ENCODE data around the gene WDR5. TPM values are rescaled to one million over a fixed set of nuclear protein-coding genes. Genes with fewer than 3 reads are reported as not detected.

WDR5 gene
- total RNA-seq, 1 donor from 2014 or later = 28.7 TPM

DNA sequence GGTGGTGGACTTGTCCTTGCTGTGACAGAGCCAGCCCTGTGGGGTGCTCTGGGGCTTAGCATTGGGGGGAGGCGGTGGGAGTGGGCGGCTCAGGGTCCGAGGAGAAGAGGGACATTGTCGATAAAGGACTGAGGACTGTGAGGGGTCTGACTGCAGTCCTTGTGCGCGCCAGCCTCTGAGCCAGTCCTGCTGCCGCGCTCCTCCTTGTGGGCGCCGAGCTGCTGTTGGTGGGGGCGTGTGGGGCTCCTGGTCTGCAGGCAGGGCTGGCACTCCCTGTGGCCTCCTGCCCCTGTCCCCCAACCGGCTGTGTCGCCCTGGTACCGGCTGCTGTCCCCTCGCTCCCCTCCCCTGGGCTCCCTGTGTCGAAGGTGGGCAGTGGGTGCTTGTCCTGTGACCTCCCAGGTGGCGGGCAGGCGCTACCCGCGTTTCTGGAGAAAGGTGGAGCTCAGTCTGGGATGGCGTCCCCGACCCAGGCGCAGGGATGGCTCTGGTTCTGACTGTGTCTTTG lies 21.6 kb downstream of the WDR5 start:
- no peak for DNase-seq (ENCODE audit: low spot score)

DNA sequence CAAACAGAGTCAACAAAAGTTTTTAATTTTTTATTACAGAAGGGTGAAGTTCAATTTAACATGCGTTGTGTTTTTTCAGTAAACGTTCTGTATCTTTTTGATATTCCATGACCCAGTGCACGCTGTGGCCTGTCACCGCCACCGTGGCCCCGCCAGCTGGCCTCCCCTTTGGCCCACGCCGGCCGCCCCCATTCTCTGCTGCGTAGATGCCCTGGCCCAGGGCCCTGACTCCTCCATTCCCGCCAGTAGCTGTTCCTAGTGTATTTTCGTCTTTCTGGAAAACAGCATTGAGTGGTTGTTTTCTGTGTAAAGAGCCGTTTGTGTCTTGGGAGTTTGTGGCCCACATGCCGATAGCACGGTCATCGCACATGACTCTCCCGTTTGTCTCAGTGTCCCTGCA lies 22.4 kb downstream of the WDR5 start:
- DNase-seq (ENCODE audit: low spot score) = no peak

DNA sequence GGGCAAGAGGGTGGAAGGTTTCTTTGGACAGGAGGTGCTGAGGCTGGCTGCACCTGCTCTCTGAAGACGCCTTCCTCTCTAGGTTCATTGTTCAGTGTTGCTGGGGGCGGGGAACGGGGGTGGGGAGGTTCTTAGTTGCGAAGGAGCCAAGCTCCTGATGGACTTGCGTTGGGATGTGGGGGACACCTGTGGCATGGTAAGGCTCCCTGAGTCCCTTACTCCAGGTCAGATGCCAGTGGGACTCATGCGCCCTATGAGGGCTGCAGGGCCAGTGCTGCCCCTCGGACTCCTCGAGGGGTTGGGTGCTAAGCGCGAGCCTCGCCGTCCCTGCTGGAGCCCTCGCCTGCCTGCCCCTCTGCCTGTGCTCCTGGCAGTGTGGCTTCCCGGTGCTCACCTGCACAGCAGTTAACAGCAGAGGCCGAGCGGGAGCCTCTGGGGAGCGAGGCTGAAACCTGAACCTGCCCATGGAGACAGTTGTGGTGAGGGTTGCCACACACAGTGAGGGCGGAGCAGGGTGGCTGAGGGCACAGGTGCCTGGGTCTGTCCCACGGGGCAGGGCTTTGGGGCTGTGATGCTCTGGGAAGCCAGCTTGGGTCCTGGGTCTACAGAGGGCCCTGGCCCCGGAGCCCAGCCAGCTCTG lies 23.0 kb downstream of the WDR5 start:
- no peak for DNase-seq (ENCODE audit: low spot score)

DNA sequence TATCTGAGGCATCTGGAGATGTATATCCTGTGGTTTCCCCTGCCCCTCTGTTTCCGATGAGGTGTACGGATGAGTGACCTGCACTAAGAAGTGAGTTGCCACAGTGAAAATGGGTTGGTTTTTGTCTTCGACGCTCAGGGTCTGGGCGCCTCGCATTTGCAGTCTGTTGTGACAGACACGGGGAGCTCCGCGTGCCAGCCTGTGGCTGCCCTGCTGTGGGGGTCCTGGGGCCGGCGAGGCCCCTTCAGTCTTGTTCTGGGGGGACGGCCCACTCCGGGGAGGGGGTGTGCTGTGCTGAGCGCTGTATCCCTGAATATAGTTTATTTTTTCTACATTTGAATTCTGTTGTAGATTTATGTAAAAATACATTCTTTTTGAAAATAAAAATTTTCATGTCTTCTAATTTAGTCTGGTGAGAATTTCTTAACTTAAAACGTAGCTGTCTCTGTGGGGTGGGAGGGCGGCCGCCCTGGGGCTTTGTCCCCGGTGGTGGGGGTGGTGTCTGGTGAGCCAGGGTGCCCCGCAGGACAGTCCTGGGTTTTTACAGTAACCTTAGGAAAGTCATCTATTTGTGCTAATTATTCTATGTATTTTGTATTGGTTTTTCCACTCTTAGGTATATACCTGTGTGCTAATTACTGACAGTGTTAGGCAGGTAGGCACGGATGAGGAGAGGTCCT lies 23.8 kb downstream of the WDR5 start:
- DNase-seq (ENCODE audit: low spot score) = no peak

DNA sequence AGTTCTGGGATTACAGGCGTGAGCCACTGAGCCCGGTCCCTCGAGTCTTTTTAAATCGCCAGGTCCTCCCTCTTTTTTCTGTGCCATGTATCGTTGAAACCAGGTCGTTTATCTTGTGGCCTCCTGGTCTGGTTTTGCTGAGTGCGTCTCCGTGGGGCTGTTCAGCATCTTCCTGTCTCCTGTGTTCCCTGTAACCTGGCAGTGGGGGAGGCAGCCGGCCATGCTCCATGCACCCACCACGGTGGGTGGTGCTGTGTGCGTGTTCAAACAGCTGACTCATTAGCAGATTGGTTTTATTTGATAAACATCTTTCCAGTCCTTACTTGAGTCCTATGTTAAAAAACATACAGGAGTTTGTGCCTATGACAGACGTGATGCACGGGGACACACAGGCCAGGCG lies 25.8 kb downstream of the WDR5 start:
- DNase-seq (ENCODE audit: low spot score) = no peak

DNA sequence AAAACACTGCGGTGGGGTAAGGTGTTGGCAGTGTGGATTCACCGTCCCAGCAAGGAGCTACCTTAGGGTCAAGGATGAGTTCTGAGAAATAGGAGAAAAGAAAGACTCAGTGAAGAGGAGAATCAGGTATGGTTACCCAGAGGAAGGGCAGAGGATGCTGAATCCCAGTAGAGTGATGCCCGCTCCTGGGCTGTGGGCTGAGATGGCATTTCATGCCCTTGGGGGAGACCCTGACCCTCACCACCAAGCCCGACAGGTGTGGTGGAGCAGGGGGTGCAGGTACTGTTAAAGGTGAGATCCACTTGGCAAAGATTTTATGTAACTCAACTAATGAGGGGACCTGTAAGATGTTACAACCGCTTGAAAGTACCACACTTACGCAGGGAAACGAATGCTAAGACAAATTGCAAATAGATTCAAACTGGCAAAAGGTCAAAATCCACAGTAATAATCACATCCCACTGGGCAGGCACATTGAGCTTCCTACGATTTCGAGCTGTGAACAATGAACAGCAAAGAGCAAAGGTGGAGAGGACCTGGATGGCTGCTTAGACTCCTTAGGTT lies 26.4 kb downstream of the WDR5 start:
- DNase-seq (ENCODE audit: low spot score) = no peak

DNA sequence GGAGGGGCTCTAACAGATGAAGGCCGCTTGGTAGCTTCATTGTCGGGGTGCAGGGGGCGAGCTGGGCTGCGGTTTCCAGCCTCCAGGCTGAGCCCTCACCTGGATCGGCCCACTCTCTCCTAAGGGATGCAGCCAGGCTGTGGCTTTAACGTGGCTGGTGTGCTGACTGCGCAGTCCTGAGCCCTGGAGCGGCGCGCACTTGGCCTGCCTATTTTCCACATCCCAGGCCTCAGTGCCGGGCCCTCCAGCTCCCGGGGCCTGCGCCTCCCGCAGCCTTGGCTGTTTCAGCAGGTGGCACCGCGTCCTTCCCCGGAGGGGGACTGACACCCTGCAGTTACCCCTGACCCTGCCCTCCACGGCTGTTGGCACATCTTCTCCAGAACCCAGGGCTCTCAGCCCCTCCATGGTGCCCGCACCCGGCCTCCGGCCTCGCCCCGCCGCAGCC lies 27.1 kb downstream of the WDR5 start:
- no peak for DNase-seq (ENCODE audit: low spot score)

DNA sequence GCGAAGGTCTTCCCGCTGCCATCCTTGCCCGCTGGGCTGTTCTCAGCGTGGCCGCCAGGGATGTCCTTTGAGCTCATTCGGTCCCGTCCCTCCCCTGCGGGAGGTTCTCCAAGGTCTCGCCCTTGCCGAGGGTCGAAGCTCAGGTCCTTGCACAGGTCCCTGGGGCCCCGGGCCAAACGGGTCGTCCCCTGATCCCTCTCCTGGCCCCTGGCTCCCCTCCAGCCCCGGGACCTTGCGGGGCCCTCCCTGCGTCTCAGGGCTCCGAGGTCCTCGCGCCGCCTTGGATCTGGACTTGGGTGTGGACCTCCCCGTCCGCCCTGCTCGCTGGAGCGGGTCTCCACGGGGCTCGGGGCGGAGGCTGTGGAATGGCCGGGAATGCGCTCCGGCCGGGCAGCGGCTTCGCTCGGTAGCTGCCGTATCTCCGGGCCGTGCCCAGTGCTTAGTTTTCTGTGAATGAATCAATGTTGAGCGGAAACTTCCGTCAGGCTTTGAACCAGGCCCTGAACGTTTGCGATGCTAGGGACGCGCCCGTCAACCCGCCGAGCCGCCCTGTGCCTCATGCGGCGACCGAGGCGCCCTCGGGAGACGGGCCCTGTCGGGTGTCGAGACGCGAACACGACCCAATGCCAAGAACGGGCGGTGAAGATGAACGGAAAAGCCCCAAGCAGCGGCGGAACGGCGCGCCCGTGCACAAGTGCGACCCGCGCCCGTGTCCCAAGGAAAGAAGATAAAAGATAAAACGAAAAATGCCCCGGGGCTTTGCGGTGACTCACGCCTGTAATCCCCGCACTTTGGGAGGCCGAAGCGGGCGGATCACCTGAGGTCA lies 27.7 kb downstream of the WDR5 start:
- DNase-seq (ENCODE audit: low spot score) = no peak

DNA sequence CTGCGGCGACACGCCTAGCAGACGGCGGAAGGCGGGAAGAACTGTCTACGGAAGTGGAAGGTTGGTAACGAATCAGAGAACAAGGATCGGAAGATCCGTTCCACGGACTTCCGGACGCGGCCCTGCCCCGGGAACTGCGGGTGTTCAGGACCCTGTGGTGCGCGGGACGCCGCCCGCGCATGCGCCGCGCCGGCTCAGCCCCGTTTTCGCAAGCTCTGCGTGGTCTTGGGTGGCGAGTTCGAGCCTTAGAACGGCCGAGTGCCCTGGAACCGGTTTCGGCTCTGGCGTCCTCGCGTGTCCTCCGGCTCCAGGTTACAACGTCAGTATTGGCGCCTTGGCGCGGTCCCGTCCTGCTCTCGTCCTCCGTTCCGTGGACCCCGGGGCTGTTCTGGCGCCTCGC lies 29.0 kb downstream of the WDR5 start:
- no peak for DNase-seq (ENCODE audit: low spot score)

DNA sequence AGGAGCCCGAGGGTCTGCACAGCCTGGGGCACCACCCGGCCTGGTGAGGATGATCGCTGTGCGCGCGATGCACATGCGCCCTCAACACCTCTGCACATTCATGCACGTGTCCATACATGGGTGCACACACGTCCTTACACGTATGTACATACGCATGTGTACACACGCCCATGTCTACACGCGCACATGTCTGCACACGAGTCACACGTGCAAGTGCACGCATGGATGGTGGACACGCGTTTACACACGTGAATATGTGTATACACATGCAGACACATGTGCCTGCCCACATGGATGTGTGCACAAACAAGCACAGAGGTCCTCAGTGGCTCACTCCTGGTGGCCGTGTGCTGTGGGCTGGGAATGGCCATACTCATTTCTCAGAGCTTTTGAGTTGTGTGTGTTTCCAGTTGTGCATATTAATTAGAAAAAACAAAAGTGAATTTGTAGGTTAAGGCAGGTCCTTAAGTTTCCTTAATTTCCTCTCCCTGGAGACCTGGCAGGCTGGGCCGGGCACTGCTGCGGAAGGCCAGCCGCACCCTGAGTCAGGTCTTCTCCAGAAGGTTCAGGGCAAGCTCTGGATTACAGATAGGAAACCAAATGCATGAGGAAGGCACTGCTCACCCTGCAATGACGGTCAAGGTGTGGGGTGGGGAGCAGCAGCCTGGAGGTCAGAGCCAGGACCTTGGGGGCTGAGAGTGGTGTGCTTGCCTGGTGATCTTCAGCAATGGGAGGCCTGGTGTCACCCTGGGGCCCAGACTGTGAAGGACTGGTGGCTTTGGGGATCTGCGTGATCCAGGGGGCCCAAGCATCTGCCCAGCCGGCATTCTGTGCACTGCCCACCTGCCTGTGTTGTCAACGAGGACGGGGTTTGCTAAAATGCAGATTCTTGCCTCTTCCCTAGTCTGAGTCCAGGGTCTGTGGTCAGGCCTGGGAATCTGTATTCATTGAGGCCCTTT lies 29.8 kb downstream of the WDR5 start:
- DNase-seq (ENCODE audit: low spot score) = no peak

DNA sequence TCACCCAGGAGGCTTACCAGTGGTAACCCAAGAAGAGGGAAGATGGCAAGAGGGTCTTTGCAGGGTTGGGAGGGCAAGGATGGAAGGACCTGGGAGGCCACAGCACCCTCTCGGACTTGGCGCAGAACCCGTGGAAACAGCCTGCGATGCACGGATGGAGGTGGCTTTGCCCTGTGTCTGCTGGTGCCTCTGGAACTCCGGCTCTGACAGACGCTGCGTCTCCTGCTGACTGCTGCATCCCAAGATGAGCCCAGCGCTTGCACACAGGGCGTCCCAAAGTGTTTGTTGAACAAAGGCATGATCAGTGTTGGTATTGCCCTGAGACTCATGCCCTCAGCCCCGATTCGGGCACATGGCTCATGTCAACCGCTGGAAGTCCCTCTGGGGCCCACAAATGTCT lies 30.5 kb downstream of the WDR5 start:
- no peak for DNase-seq (ENCODE audit: low spot score)

DNA sequence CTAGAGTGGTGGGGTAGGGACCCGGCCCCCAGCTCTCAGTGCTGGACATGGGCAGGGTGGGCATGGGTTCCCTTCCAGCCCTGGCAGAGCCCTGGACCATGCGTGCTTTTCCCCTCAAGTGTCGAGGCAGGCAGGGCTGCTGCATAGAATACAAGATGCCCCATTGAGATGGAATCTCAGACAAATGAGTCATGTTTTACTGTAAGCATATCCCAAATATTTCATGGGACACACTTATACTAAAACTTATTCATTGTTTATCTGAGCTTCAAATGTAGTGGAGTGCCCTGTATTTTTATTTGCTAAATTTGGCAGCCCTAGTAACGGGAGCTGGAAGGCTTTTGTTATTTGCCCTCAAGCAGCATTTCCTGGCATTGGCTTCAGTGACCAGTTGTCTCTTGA lies 31.6 kb downstream of the WDR5 start:
- DNase-seq (ENCODE audit: low spot score) = no peak

DNA sequence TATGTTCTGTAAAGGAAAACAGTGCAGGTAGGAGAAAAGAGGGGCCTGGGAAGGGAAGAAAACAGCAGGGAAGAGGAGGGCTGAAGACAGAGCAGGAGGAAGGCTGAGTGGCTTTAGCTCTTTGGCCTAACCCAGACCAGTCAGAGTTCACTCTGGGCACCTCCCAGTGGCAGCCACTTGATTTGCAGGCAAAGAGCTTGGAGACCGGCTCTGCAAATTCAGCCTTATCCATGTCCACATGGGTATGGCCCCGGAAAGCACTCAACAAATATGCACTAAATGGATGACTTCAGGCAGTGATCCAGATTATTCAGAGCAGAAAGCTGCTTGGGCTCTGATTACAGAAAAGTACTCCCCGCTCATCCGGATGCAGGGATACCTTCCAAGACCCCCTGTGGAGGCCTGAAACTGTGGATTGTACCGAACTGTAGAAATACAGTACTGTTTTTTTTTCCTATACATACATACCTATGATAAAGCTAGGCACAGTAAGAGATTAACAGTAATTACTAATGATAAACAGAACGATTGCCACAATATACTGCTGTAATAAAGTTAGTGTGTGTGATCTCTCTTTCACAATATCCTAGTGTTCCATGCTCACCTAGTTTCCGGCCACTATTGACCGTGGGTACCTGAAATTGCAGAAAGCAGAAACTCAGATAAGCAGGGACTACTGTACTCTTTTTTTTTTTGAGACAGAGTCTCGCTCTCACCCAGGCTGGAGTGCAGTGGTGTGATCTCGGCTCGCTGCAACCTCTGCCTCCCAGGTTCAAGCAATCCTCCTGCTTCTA lies 33.1 kb downstream of the WDR5 start:
- DNase-seq (ENCODE audit: low spot score) = no peak

DNA sequence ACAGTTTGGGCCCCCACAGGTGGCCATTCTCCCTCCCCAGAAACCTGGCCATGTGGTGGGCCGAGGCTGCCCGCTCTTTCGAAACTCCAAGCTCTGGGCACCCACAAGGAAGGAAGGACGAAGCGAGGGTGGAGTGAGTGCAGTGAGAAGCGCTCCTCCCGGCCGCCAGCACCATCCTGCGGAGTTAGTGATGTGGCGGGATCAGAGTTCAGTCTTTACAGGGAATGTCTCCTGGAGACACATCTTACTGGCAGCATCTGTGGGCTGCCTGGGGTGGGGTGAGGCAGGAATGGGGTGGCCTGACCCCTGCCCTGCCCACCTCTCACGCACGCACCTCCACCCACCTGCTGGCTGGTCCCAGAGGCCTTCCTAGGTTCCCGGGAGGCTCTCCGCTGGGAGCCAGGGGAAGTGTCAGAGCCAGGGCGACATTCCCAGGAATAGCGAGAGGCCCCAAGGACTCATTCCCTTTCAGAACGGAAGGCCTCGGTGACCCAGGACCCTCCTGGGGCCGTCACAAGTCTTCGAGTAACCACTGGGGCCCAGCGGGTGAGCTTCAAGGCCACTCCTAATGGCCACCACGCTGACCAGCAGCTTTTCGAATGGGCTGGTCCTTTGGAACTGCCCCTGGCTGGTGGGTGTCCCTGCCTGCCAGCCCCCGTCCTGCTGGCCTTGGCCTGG lies 34.0 kb downstream of the WDR5 start:
- no peak for DNase-seq (ENCODE audit: low spot score)

DNA sequence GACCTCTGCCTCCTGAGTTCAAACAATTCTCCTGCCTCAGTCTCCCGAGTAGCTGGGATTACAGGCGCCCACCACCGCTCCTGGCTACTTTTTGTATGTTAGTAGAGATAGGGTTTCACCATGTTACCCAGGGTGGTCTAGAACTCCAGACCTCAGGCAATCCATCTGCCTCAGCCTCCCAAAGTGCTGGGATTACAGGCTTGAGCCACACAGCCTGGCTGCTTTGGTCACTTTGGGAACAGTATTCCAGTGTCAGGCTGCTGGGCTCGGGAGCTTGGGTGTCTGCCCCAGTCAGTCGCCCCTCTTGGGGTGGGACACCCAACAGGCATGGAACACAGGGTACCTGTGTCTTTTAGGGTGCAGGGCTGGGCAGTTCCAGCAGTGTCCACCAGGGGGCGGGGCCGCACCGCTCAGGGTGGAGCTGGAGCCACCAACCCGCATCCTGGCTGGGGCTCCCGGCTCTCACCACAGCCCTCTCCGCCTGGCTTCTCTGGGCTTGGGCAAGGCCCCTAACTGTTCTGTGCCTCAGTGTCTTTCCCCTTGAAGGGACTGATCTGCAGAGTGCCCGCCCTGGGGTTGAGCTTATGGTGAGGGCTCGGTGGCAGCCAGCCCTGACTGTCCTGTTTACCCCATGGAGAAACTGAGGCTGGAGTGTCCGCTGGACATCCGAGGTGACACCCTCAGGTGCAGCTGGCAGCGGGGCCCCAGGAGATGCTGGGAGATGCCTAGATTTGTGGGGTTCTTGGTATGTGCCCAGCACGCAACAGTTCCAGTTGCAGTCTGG lies 34.8 kb downstream of the WDR5 start:
- DNase-seq (ENCODE audit: low spot score) = no peak

DNA sequence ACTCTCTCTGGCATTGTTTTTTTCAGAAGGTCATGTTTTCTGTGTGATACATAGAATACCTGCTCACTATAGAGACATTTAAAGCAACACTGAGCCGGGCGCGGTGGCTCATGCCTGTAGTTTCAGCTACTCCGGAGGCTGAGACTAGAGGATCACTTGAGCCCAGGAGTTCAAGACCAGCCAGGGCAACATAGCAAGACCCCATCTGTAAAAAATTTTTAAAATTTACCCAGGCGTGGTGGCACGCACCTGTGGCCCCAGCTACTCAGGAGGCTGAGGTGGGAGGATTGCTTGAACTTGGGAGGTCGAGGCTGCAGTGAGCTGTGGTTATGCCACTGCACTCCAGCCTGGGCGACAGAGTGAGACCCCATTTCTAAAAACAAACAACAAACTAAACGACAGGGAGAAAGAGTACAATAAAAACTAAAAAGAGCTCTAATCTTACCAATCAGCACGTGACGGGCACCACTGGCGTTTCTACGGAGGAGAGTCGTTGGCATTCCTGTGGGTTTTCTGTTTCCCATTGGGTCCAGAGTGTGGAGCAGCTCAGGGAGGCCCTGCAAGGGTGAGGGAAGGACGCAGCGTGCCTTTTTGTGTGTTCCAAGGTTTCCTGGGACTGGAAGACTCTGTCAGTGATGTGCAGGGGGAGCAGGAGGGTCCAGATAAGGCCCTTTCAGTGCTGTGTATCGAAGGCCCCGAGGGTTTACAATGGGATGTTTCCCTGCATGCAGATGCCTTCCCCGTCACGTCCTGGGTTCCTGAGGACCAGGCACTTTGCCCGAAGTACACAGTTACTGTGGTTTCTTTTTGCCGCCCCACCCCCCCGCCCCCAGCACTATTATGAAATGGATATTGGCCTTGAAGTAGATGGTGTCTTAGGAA lies 35.7 kb downstream of the WDR5 start:
- no peak for DNase-seq (ENCODE audit: low spot score)

All from mesenteric fat pad (tissue), 1 donor.